GM12878 (cell line): ENCODE data around the gene JMJD6. TPM values are rescaled to one million over a fixed set of nuclear protein-coding genes. Genes with fewer than 3 reads are reported as not detected.

ENCODE experiments used
- ATF7 ChIP-seq: fragments of 450-650 bp; IDR thresholded peaks from 2 replicates; pipeline ENCODE4 v1.6.1; 2016; ENCODE audit warnings: low read depth, mild to moderate bottlenecking
- BCLAF1 ChIP-seq: fragments of 450-650 bp; IDR thresholded peaks from 2 replicates; pipeline ENCODE4 v1.6.1; 2017; ENCODE audit warnings: antibody characterized with exemption, mild to moderate bottlenecking, moderate library complexity
- BHLHE40 ChIP-seq, 2 experiments: fragments of 450-650 bp in 1 of 2; IDR thresholded peaks; 2 replicates each; pipeline ENCODE4 v1.6.1; 2011 to 2017; ENCODE audit warnings: low read depth in 2 of 2, borderline replicate concordance in 1 of 2, improper control_type of control experiment in 1 of 2, low read length in 1 of 2, mild to moderate bottlenecking in 1 of 2
- CEBPB ChIP-seq, 2 experiments: fragments of 150-350 bp in 1 of 2; IDR thresholded peaks; 2 replicates each; pipeline ENCODE4 v1.6.1; 2012 to 2014; ENCODE audit warnings: low read depth in 2 of 2, low read length in 2 of 2, borderline replicate concordance in 1 of 2, inconsistent platforms in 1 of 2
- CEBPZ ChIP-seq: fragments of 150-350 bp; IDR thresholded peaks from 2 replicates; pipeline ENCODE4 v1.6.1; 2016; ENCODE audit warnings: low read depth, low read length
- E2F8 ChIP-seq: fragments of 450-650 bp; IDR thresholded peaks from 2 replicates; pipeline ENCODE4 v1.6.1; 2018; ENCODE audit warnings: mild to moderate bottlenecking, low read depth, moderate library complexity; ENCODE audit not compliant: partially characterized antibody
- ETV6 ChIP-seq, 2 experiments: fragments of 450-650 bp in 1 of 2; IDR thresholded peaks in 1 of 2; conservative IDR thresholded peaks in 1 of 2; 2 replicates each; pipeline ENCODE4 v1.6.1; 2014; ENCODE audit warnings: antibody characterized with exemption in 1 of 2, borderline replicate concordance in 1 of 2, low read depth in 1 of 2, mild to moderate bottlenecking in 1 of 2, moderate library complexity in 1 of 2
- EZH2 ChIP-seq: IDR thresholded peaks from 2 replicates; pipeline ENCODE4 v1.6.1; 2012; ENCODE audit warnings: low read depth, mild to moderate bottlenecking, control low read depth, inconsistent platforms, low read length, borderline replicate concordance; ENCODE audit not compliant: control insufficient read depth
- GATAD2B ChIP-seq: fragments of 450-650 bp; conservative IDR thresholded peaks from 2 replicates; pipeline ENCODE4 v1.6.1; 2017; ENCODE audit warnings: low read depth, mild to moderate bottlenecking, moderate library complexity
- HDAC2 ChIP-seq: fragments of 200-600 bp; sonication (generic); IDR thresholded peaks from 2 replicates; pipeline ENCODE4 v1.6.1; 2017
- MEF2B ChIP-seq: fragments of 450-650 bp; IDR thresholded peaks from 2 replicates; pipeline ENCODE4 v1.6.1; 2018; ENCODE audit warnings: mild to moderate bottlenecking, moderate library complexity; ENCODE audit not compliant: partially characterized antibody, poor library complexity, severe bottlenecking
- ZNF592 ChIP-seq: fragments of 450-650 bp; IDR thresholded peaks from 2 replicates; pipeline ENCODE4 v1.6.1; 2017; ENCODE audit warnings: mild to moderate bottlenecking, moderate library complexity
- polyA plus RNA-seq, 11 experiments: library from polyadenylated mRNA; depleted of rRNA in 4 of 11; unstranded in 6 of 11; stranded (reverse) in 5 of 11; fragments of >200 nt; fragmentation: Nextera tagmentation in 4 of 11; fragmentation: Illumina TruSeq in 1 of 11; extraction: Ambion mirVana in 4 of 11; extraction: Trizol in 1 of 11; gene quantifications; 1 replicate in 1 of 11; 2 replicates in 10 of 11; pipeline versions ENCODE4 v1.2.1 to v1.2.3, GENCODE V29; 2011 to 2016; ENCODE audit warnings: inconsistent platforms in 2 of 11, missing spikeins in 2 of 11, low read depth in 1 of 11
- total RNA-seq, 4 experiments: library from RNA; depleted of rRNA in 3 of 4; stranded (reverse); fragments of >200 nt in 3 of 4; fragmentation: Illumina TruSeq in 1 of 4; extraction: Trizol in 1 of 4; gene quantifications; 2 replicates each; pipeline versions ENCODE4 v1.2.1 to v1.2.3, GENCODE V29; 2013 to 2021

The JMJD6 gene
- total and polyA plus RNA-seq, 10 of the 15 experiments (the other 5 are each of a cell fraction or from before 2014, with no cell fraction given) = 1.2 to 36.0 (median 22.2) TPM

- TF ChIP-seq ZNF592 (no peak), BHLHE40 (IDR thresholded peaks at IDR 0.05; ENCODE audit: borderline replicate concordance in 1 of 2, low read depth in 2 of 2, low read length in 1 of 2) (no peak), ATF7 (no peak), GATAD2B (peak; percentile 72), BCLAF1 (no peak), E2F8 (peak; percentile 90), ETV6 (conservative IDR thresholded peaks at IDR 0.05 in 1 of 2, IDR thresholded peaks at IDR 0.05 in 1 of 2; ENCODE audit: borderline replicate concordance in 1 of 2, low read depth in 1 of 2) (0 out of 4 replicates have a peak, but pooled peaks of 1 of the 2 experiments have one; percentile 18), CEBPZ (no peak), MEF2B (peak; percentile 7), HDAC2 (no peak), CEBPB (IDR thresholded peaks at IDR 0.05; ENCODE audit: borderline replicate concordance in 1 of 2, low read depth in 2 of 2, low read length in 2 of 2) (no peak), EZH2 (no peak)
Observed at GRCh38 chr17:76737082-76737675, 10.8 kb upstream of the JMJD6 start, which contains the start of gene SRSF2 (continued).
